Naive B cell (primary cell): ENCODE measurements around the gene CSRNP3. TPM values are rescaled to one million over a fixed set of nuclear protein-coding genes. Genes with fewer than 3 reads are reported as not detected.

Source experiments
- ATAC-seq, 2 donors: fragments of 150-1000 bp; cut with Tn5 transposase; 2 replicates each; pipeline ENCODE4 v1.10.0; 2021; ENCODE audit warnings: low read depth in 2 of 2, mild to moderate bottlenecking in 2 of 2, moderate library complexity in 2 of 2
- DNase-seq: peaks from one replicate; pipeline ENCODE4 v3.0.0; 2022
- H3K27ac Mint-ChIP-seq, 6 donors: one replicate each; pipeline ENCODE4 v1.8.0; 2020 to 2022; ENCODE audit warnings: mild to moderate bottlenecking in 6 of 6, mixed read lengths in 6 of 6, moderate library complexity in 5 of 6, inconsistent platforms in 2 of 6
- H3K27me3 Mint-ChIP-seq, 3 donors: one replicate each; pipeline ENCODE4 v1.8.0; 2021 to 2022; ENCODE audit warnings: mixed read lengths in 3 of 3, mild to moderate bottlenecking in 1 of 3
- H3K36me3 Mint-ChIP-seq, 2 donors: one replicate each; pipeline ENCODE4 v1.8.0; 2020 to 2022; ENCODE audit warnings: mixed read lengths in 2 of 2, inconsistent platforms in 1 of 2, mild to moderate bottlenecking in 1 of 2
- H3K4me1 Mint-ChIP-seq, 3 donors: one replicate each; pipeline ENCODE4 v1.8.0; 2020 to 2022; ENCODE audit warnings: mixed read lengths in 3 of 3, inconsistent platforms in 1 of 3, mild to moderate bottlenecking in 1 of 3, moderate library complexity in 1 of 3
- H3K4me3 Mint-ChIP-seq, 8 donors: one replicate each; pipeline ENCODE4 v1.8.0; 2020 to 2022; ENCODE audit warnings: mild to moderate bottlenecking in 8 of 8, mixed read lengths in 8 of 8, moderate library complexity in 8 of 8, inconsistent platforms in 2 of 8
- H3K9me3 Mint-ChIP-seq, 7 donors: one replicate each; pipeline ENCODE4 v1.8.0; 2020 to 2022; ENCODE audit warnings: mixed read lengths in 7 of 7, mild to moderate bottlenecking in 5 of 7, inconsistent platforms in 2 of 7, moderate library complexity in 1 of 7
- polyA plus RNA-seq, 6 donors: library from polyadenylated mRNA; unstranded; fragments of 300-500 nt; fragmentation: Illumina TruSeq; gene quantifications; one replicate each; pipeline ENCODE4 v1.2.3, GENCODE V29; 2021; ENCODE audit warnings: low read depth in 6 of 6

CSRNP3 gene
- polyA plus RNA-seq, 6 donors from 2014 or later: not detected

DNA sequence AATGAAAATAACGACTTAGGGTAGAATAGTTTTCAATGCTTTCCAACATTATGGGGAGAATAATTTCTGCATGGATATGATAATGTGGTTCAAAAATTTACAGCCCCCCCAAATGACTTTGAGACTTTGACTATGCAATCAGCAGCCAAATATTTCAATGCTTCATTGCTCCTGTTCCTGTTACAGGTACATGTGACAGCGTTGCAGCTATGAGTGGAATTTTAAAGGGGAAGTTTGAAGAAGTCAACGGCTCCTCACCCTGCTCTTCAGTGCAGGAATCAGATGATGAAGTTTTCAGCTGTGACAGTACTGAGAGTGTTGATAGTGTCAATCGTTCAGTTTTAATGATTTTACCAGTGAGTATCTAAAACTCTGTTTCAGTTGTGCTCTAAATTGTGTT lies 25.1 kb downstream of the CSRNP3 start:
- H3K4me3 Mint-ChIP-seq: no peak overlapping the region
- H3K9me3 Mint-ChIP-seq: peaks cover 0 to 3% (median 0%) of the 10 kb centered on the region in 7 donors
- no peak for DNase-seq
- no peak overlapping the region for H3K27ac Mint-ChIP-seq
- ATAC-seq: no peak
- H3K4me1 Mint-ChIP-seq: peaks cover 0 to 2% (median 0%) of the 10 kb centered on the region in 3 donors
- no peaks in the 10 kb centered on the region for H3K36me3 Mint-ChIP-seq
- H3K27me3 Mint-ChIP-seq: peaks cover 0 to 3% (median 0%) of the 10 kb centered on the region in 3 donors

- no peak for DNase-seq
- ATAC-seq: no peak
- Mint-ChIP-seq H3K27me3 (no peaks in the 10 kb centered on the region), H3K4me3 (no peak overlapping the region), H3K4me1 (peaks cover 0 to 2% (median 0%) of the 10 kb centered on the region in 3 donors), H3K27ac (no peak overlapping the region), H3K36me3 (no peaks in the 10 kb centered on the region), H3K9me3 (no peaks in the 10 kb centered on the region)
Observed at GRCh38 chr2:165497659-165498317, 28.3 kb downstream of the CSRNP3 start.

DNA sequence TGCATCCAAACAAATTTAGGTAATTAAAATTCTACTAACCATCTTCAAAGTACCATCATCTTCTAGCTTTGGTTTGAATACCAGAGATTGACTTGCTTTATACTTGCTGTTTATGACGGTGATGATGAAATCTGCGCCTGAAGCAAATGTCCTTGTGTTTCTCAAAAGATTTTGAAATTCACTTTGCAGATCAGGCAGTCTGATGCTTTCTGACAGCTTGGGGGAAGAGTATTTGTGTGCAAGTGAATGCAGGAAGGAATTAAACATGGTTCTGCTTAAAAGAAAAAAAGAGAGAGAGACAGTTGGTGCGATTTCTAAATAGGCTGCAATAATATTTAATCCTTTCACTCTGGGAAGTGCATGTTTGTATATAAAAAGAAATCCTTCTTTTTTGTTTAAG lies 29.6 kb downstream of the CSRNP3 start:
- no peaks in the 10 kb centered on the region for H3K9me3 Mint-ChIP-seq
- no peaks in the 10 kb centered on the region for H3K36me3 Mint-ChIP-seq
- H3K4me1 Mint-ChIP-seq: peaks cover 0 to 2% (median 0%) of the 10 kb centered on the region in 3 donors
- DNase-seq (no peak), ATAC-seq (no peak)
- H3K4me3 Mint-ChIP-seq: no peak overlapping the region
- H3K27ac Mint-ChIP-seq: peak overlapping the region in 1 of 6 donors; percentile 1
- no peaks in the 10 kb centered on the region for H3K27me3 Mint-ChIP-seq

DNA sequence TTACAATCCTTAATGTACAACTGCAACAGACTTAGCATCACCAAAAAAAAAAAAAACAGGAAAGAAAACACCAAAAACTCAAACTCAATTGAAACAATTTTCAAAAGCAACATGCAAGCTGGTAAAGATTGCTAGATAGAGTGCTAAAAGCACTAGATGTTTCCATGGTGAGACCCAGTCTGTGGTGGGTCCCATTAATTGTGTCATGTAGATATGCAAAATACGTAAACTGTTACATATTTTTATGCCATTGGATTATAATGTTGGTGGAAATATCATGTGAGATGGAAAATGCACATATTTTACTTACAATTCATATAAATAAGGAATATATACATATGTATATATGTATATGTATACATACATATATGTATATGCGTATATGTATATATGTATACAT lies 30.5 kb downstream of the CSRNP3 start:
- Mint-ChIP-seq H3K4me3 (no peak overlapping the region), H3K27me3 (no peaks in the 10 kb centered on the region), H3K9me3 (no peaks in the 10 kb centered on the region), H3K4me1 (peaks cover 0 to 2% (median 0%) of the 10 kb centered on the region in 3 donors), H3K36me3 (no peaks in the 10 kb centered on the region), H3K27ac (no peak overlapping the region)
- ATAC-seq (no peak), DNase-seq (no peak)

- peaks cover 0 to 2% (median 0%) of the 10 kb centered on the region in 3 donors for H3K4me1 Mint-ChIP-seq
- ATAC-seq (no peak), DNase-seq (no peak)
- no peak overlapping the region for H3K4me3 Mint-ChIP-seq
- H3K9me3 Mint-ChIP-seq: no peaks in the 10 kb centered on the region
- no peak overlapping the region for H3K27ac Mint-ChIP-seq
- H3K27me3 Mint-ChIP-seq: no peaks in the 10 kb centered on the region
- no peaks in the 10 kb centered on the region for H3K36me3 Mint-ChIP-seq
Observed at GRCh38 chr2:165500816-165501215, 31.3 kb downstream of the CSRNP3 start.

DNA sequence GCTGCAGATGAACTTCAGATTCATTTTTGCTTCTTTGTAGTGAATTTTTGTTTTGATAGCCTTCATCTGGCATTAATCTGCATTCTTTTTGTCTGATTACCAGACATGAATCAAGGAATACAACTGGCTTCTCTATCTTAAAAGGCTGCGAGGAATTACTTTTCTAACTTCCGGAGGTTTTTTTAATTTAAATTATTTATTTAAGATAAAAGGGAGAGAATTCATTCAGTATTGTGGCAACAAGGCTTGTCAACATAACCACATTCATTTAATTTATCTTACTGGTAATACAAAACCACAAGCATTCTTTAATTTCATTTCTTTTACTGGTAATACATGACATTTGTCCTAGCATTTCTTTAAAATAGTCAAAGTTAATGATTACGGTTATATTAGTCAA lies 36.0 kb downstream of the CSRNP3 start:
- Mint-ChIP-seq H3K27me3 (no peaks in the 10 kb centered on the region), H3K36me3 (no peaks in the 10 kb centered on the region), H3K9me3 (no peaks in the 10 kb centered on the region), H3K4me1 (no peaks in the 10 kb centered on the region), H3K4me3 (no peak overlapping the region), H3K27ac (no peak overlapping the region)
- DNase-seq: no peak
- no peak for ATAC-seq

- Mint-ChIP-seq H3K27ac (no peak overlapping the region), H3K9me3 (no peaks in the 10 kb centered on the region), H3K36me3 (no peaks in the 10 kb centered on the region), H3K4me3 (no peak overlapping the region), H3K4me1 (no peaks in the 10 kb centered on the region), H3K27me3 (no peaks in the 10 kb centered on the region)
- ATAC-seq (no peak), DNase-seq (no peak)
Observed at GRCh38 chr2:165508927-165509326, 39.4 kb downstream of the CSRNP3 start.

GRCh38 chr2:165513479-165513878 lies 44.0 kb downstream of the CSRNP3 start:
- H3K4me1 Mint-ChIP-seq: no peaks in the 10 kb centered on the region
- peaks cover 0 to 7% (median 0%) of the 10 kb centered on the region in 3 donors for H3K27me3 Mint-ChIP-seq
- no peaks in the 10 kb centered on the region for H3K36me3 Mint-ChIP-seq
- no peak overlapping the region for H3K27ac Mint-ChIP-seq
- DNase-seq (no peak), ATAC-seq (no peak)
- H3K9me3 Mint-ChIP-seq: no peaks in the 10 kb centered on the region
- no peak overlapping the region for H3K4me3 Mint-ChIP-seq

GRCh38 chr2:165518611-165519010 lies 49.1 kb downstream of the CSRNP3 start:
- H3K27ac Mint-ChIP-seq: no peak overlapping the region
- H3K36me3 Mint-ChIP-seq: no peaks in the 10 kb centered on the region
- ATAC-seq (no peak), DNase-seq (no peak)
- H3K27me3 Mint-ChIP-seq: peaks cover 0 to 7% (median 0%) of the 10 kb centered on the region in 3 donors
- H3K9me3 Mint-ChIP-seq: no peaks in the 10 kb centered on the region
- H3K4me1 Mint-ChIP-seq: no peaks in the 10 kb centered on the region
- no peak overlapping the region for H3K4me3 Mint-ChIP-seq

GRCh38 chr2:165522719-165523118 lies 53.2 kb downstream of the CSRNP3 start:
- H3K36me3 Mint-ChIP-seq: no peaks in the 10 kb centered on the region
- peaks cover 0 to 2% (median 0%) of the 10 kb centered on the region in 3 donors for H3K27me3 Mint-ChIP-seq
- ATAC-seq (no peak), DNase-seq (no peak)
- H3K27ac Mint-ChIP-seq: no peak overlapping the region
- H3K9me3 Mint-ChIP-seq: no peaks in the 10 kb centered on the region
- H3K4me1 Mint-ChIP-seq: no peaks in the 10 kb centered on the region
- H3K4me3 Mint-ChIP-seq: no peak overlapping the region

DNA sequence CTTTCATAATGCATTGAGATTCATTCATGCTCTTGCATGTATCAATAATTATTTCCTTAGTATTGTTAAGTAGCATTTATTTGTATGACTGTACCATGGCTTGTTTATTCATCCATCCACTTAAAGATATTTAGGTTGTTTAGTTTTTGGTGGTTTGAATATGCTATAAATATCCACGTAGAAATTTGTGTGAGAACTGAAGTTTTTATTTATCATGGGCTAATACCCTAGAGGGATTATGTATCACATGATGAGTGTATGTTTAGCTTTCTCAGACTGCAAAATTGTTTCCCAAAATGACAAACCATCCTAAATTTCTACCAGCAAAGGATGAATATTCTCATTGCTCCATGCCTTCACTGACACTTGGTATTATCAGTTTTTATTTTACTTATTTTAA lies 55.2 kb downstream of the CSRNP3 start:
- Mint-ChIP-seq H3K27ac (no peak overlapping the region), H3K4me1 (peaks cover 0 to 6% (median 3%) of the 10 kb centered on the region in 3 donors), H3K36me3 (no peaks in the 10 kb centered on the region), H3K9me3 (no peaks in the 10 kb centered on the region), H3K4me3 (no peak overlapping the region), H3K27me3 (peaks cover 0 to 9% (median 6%) of the 10 kb centered on the region in 3 donors)
- ATAC-seq: no peak
- DNase-seq: no peak

- DNase-seq: no peak
- no peak overlapping the region for H3K4me3 Mint-ChIP-seq
Observed at GRCh38 chr2:165528691-165529090, 59.2 kb downstream of the CSRNP3 start.

GRCh38 chr2:165529130-165529529 lies 59.6 kb downstream of the CSRNP3 start:
- H3K9me3 Mint-ChIP-seq: peaks cover 0 to 4% (median 0%) of the 10 kb centered on the region in 7 donors
- H3K4me3 Mint-ChIP-seq: no peak overlapping the region
- H3K27ac Mint-ChIP-seq: no peak overlapping the region
- peaks cover 0 to 6% (median 3%) of the 10 kb centered on the region in 3 donors for H3K4me1 Mint-ChIP-seq
- no peaks in the 10 kb centered on the region for H3K36me3 Mint-ChIP-seq
- no peak for DNase-seq
- ATAC-seq: no peak
- H3K27me3 Mint-ChIP-seq: peaks cover 6 to 9% (median 7%) of the 10 kb centered on the region in 3 donors

More at GRCh38 chr2:165528691-165529090, 59.2 kb downstream of the CSRNP3 start:
- Mint-ChIP-seq H3K27me3 (peaks cover 6 to 9% (median 7%) of the 10 kb centered on the region in 3 donors), H3K27ac (no peak overlapping the region), H3K4me1 (peaks cover 0 to 6% (median 3%) of the 10 kb centered on the region in 3 donors), H3K9me3 (peaks cover 0 to 4% (median 0%) of the 10 kb centered on the region in 7 donors), H3K36me3 (no peaks in the 10 kb centered on the region)
- ATAC-seq: no peak

DNA sequence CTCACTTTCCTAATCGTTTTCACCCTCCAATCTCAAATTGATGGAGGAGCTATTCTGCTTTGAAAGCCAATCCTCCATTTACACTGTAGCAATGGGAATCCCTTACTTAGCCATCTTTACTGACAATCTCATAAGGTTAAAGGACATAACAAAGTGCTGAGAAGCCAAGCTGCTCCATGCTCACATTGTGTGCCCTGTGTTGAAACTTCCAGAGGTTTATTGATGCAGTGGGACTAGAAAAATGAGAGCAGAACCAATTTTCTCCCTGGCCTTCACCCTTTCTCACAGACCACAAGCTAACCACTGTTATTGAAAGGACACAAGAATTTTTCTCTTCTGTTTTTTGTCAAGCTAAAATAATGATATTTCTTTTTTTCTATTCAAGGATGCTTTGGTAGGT lies 63.8 kb downstream of the CSRNP3 start:
- no peaks in the 10 kb centered on the region for H3K36me3 Mint-ChIP-seq
- H3K27me3 Mint-ChIP-seq: peaks cover 5 to 10% (median 7%) of the 10 kb centered on the region in 3 donors
- H3K4me3 Mint-ChIP-seq: no peak overlapping the region
- ATAC-seq (no peak), DNase-seq (no peak)
- H3K9me3 Mint-ChIP-seq: peaks cover 0 to 4% (median 0%) of the 10 kb centered on the region in 7 donors
- peaks cover 13 to 19% (median 16%) of the 10 kb centered on the region in 3 donors for H3K4me1 Mint-ChIP-seq
- no peak overlapping the region for H3K27ac Mint-ChIP-seq
